ENCODE measurements around the gene KIF22. TPM values are rescaled to one million over a fixed set of nuclear protein-coding genes. Genes with fewer than 3 reads are reported as not detected.

KIF22 gene
- total RNA-seq, 1 experiment from 2014 or later = 137 TPM

DNA sequence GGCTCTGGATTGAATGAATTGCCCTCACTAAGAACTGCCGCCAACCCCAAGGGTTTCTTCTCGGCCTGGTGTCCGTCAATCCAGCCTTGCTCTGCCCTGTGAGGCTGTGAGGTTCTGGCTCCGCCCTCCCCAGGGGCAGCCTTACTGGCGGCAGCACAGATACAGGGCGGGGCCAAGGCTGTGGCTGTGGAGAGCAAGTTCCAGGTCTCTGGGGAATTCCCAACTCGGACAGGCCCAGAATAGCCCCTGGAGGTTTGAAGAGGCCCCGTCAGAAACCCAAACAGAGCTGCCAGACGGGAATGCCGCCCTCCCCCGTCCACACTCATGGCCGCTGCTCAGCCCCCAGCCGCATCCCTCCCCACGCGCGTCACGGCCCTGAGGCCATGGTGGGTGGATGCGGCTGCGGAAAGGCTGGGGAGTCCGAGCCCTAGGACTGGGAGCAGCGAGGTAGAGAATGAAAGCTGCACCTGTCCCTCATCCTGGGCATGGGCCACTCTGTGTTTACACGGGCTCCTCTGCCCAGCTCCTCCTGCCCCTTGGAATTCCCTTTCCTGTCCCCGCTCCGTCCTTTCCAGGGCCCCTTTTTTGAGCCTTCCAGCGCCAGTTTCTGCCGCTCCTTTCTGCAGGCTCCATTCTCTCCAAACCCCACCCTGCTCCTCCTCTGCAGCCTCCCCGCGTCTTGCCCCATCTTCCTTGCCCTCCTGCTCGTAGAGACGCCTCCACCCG lies 20.8 kb downstream of the KIF22 start:
- Histone ChIP-seq H3K4me3 (peak overlapping the region; percentile 40), H3K4me1 (replicated peaks) (peaks cover 61% of the 10 kb centered on the region), H3K9me3 (replicated peaks) (no peaks in the 10 kb centered on the region), H3K27me3 (replicated peaks) (no peaks in the 10 kb centered on the region), H3K27ac (peak overlapping the region; percentile 50), H3K36me3 (peaks cover 41% of the 10 kb centered on the region)
- peak; percentile 93 to 99 for DNase-seq (ENCODE audit: low read depth in 1 of 2, low spot score in 2 of 2)

DNA sequence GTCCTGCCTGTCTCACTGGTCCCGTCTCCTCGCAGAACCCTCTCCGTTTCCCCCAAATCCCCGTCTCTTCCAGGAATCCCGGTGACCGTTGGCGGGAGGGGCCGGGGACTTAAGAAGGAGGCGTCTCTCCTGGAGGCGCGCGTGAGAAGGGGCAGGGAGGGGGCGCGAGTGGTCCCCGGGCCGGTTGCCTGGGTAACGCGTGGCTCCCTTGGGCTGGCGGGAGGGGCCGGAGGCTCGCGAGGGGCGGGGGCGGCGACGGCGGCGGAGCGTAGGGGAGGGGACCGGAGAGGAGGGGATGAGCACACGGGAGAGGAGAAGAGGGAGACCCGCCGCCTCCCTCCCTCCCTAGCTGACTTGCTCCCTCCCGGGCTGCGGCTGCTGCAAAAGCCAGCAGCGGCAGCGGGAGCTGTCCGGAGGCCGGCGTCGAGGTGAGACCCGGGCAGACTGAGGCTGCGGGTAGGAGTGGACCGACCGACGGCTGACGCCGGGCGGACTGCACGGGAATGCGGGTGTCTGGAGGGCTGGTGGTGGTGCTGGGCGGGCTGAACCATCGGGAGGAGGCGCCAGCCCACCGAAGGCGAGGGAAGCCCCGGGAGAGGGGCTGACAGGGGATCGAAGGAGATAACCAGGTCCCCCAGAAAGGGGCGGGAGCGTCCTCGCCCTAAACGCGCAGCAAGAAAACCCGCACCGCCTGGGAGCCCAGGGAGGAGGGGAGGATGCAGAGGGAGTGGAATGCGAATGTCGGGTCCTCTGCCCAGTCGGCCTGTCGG lies 21.5 kb downstream of the KIF22 start, which contains the start of gene PRRT2:
Gene PRRT2, plus strand, starts transcription at position 298 of the 770 bp plus-strand sequence. CDS start 862 bp downstream, outside the sequence.
- peaks cover 43% of the 10 kb centered on the region for H3K36me3 ChIP-seq
- peak in 1 of 2 experiments; percentile 71 for DNase-seq (ENCODE audit: low read depth in 1 of 2, low spot score in 2 of 2)
- H3K4me1 ChIP-seq (replicated peaks) = peaks cover 68% of the 10 kb centered on the region
- peak within 1 kb of the TSS; percentile 40 for H3K4me3 ChIP-seq
- peak within 1 kb of the TSS; percentile 50 for H3K27ac ChIP-seq
- H3K9me3 ChIP-seq (replicated peaks) = no peaks in the 10 kb centered on the region
- no peaks in the 10 kb centered on the region for H3K27me3 ChIP-seq (replicated peaks)

- H3K4me3 ChIP-seq = peak overlapping the region; percentile 40
- DNase-seq (ENCODE audit: low read depth in 1 of 2, low spot score in 2 of 2) = no peak
- H3K36me3 ChIP-seq = peaks cover 36% of the 10 kb centered on the region
- no peak overlapping the region for H3K27ac ChIP-seq
- H3K9me3 ChIP-seq (replicated peaks) = no peaks in the 10 kb centered on the region
- H3K4me1 ChIP-seq (replicated peaks) = peaks cover 69% of the 10 kb centered on the region
- H3K27me3 ChIP-seq (replicated peaks) = no peaks in the 10 kb centered on the region
Observed at GRCh38 chr16:29812754-29813643, 22.4 kb downstream of the KIF22 start.

- Histone ChIP-seq H3K27ac (no peak overlapping the region), H3K9me3 (replicated peaks) (no peaks in the 10 kb centered on the region), H3K36me3 (peaks cover 35% of the 10 kb centered on the region), H3K27me3 (replicated peaks) (no peaks in the 10 kb centered on the region), H3K4me3 (no peak overlapping the region), H3K4me1 (replicated peaks) (peaks cover 64% of the 10 kb centered on the region)
- no peak for DNase-seq (ENCODE audit: low read depth in 1 of 2, low spot score in 2 of 2)
Observed at GRCh38 chr16:29813644-29814562, 23.4 kb downstream of the KIF22 start.

DNA sequence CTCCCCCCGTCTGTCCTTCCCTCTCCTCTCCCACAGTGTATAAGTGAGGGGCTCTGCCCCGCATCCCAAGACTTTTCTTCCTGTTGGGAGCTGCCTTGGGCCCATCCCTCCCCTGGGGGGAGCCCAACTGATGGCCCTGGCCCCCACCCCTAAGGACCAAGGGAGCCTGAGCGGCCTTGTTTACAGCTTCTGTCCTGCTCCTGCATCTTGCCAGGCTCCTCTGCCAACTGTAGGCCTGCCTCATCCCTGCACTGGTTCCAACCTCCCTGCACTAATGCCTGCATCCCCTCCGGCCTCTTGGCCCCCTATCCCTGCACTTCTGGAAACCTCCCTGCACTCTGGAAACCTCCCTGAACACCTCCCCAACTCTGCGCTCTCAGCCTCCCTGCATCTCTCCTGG lies 24.0 kb downstream of the KIF22 start:
- no peaks in the 10 kb centered on the region for H3K9me3 ChIP-seq (replicated peaks)
- no peak for DNase-seq (ENCODE audit: low read depth in 1 of 2, low spot score in 2 of 2)
- H3K36me3 ChIP-seq = peaks cover 35% of the 10 kb centered on the region
- H3K27ac ChIP-seq = no peak overlapping the region
- no peak overlapping the region for H3K4me3 ChIP-seq
- H3K27me3 ChIP-seq (replicated peaks) = no peaks in the 10 kb centered on the region
- H3K4me1 ChIP-seq (replicated peaks) = peaks cover 60% of the 10 kb centered on the region

- no peak for DNase-seq (ENCODE audit: low read depth in 1 of 2, low spot score in 2 of 2)
- Histone ChIP-seq H3K27ac (no peak overlapping the region), H3K4me3 (no peak overlapping the region; the same call in 1 of the 2 replicates), H3K36me3 (peaks cover 36% of the 10 kb centered on the region), H3K27me3 (replicated peaks) (no peaks in the 10 kb centered on the region), H3K4me1 (replicated peaks) (peaks cover 62% of the 10 kb centered on the region), H3K9me3 (replicated peaks) (no peaks in the 10 kb centered on the region)
Observed at GRCh38 chr16:29815032-29815721, 24.6 kb downstream of the KIF22 start.

DNA sequence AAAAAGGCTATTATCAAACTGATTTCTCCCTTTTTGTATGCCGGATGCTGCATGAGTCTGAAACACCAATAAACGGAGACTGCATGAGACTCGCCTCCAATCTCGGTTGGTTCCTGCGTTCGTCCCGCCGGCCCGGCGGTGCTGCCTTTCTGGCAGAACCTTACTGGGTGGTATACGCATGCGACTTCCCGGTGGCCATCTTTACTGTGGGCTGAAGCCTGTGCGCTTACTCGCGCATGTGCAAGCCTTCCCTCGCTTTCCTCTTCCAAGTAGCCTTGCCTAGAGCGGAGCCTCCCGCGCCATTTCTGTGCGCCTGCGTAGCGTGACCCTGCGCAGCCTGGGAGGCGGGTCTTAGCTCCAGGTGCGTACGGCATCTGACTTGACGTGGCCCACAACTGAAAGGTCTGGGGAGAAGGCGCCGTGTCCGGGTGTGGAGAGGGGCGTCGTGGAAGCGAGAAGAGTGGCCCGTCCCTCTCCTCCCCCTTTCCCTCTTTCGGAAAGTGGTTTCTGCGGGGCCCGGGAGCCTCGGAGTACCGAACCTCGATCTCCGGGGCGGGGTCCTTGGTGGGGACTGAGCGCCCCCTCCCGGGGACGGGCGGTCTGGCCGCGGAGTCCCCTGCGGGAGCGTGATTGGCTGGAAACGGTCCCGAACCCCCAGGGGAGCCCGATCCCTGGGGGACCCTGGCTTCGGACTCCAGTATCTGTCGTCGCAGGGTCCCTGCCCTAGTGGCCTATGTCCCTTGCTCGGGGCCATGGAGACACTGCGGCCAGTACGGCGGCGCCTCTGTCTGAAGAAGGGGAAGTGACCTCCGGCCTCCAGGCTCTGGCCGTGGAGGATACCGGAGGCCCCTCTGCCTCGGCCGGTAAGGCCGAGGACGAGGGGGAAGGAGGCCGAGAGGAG lies 25.5 kb downstream of the KIF22 start, which contains the start of gene PAGR1:
Gene PAGR1, plus strand, starts transcription at position 360 of the 901 bp plus-strand sequence. Its CDS starts 374 bp downstream, at position 734.
- H3K4me3 ChIP-seq = peak within 1 kb of the TSS; percentile 67
- H3K36me3 ChIP-seq = peaks cover 37% of the 10 kb centered on the region
- H3K27me3 ChIP-seq (replicated peaks) = no peaks in the 10 kb centered on the region
- H3K4me1 ChIP-seq (replicated peaks) = peaks cover 61% of the 10 kb centered on the region
- DNase-seq (ENCODE audit: low read depth in 1 of 2, low spot score in 2 of 2) = peak; percentile 99
- H3K27ac ChIP-seq = peak within 1 kb of the TSS; percentile 50
- no peaks in the 10 kb centered on the region for H3K9me3 ChIP-seq (replicated peaks)

- peak; percentile 53 to 72 for DNase-seq (ENCODE audit: low read depth in 1 of 2, low spot score in 2 of 2)
- H3K36me3 ChIP-seq = peaks cover 37% of the 10 kb centered on the region
- no peaks in the 10 kb centered on the region for H3K27me3 ChIP-seq (replicated peaks)
- peak overlapping the region; percentile 67 for H3K4me3 ChIP-seq
- H3K27ac ChIP-seq = peak overlapping the region; percentile 50
- no peaks in the 10 kb centered on the region for H3K9me3 ChIP-seq (replicated peaks)
- H3K4me1 ChIP-seq (replicated peaks) = peaks cover 62% of the 10 kb centered on the region
Observed at GRCh38 chr16:29816694-29817441, 26.3 kb downstream of the KIF22 start.

- no peak overlapping the region for H3K4me3 ChIP-seq
- no peak overlapping the region for H3K27ac ChIP-seq
- H3K36me3 ChIP-seq = peaks cover 37% of the 10 kb centered on the region
- no peak for DNase-seq (ENCODE audit: low read depth in 1 of 2, low spot score in 2 of 2)
- no peaks in the 10 kb centered on the region for H3K27me3 ChIP-seq (replicated peaks)
- peaks cover 61% of the 10 kb centered on the region for H3K4me1 ChIP-seq (replicated peaks)
- H3K9me3 ChIP-seq (replicated peaks) = no peaks in the 10 kb centered on the region
Observed at GRCh38 chr16:29818082-29818481, 27.5 kb downstream of the KIF22 start.

- Histone ChIP-seq H3K9me3 (replicated peaks) (no peaks in the 10 kb centered on the region), H3K4me3 (no peak overlapping the region), H3K36me3 (peaks cover 37% of the 10 kb centered on the region), H3K27me3 (replicated peaks) (no peaks in the 10 kb centered on the region), H3K27ac (no peak overlapping the region), H3K4me1 (replicated peaks) (peaks cover 75% of the 10 kb centered on the region)
- DNase-seq (ENCODE audit: low read depth in 1 of 2, low spot score in 2 of 2) = no peak
Observed at GRCh38 chr16:29819506-29819905, 29.0 kb downstream of the KIF22 start.

DNA sequence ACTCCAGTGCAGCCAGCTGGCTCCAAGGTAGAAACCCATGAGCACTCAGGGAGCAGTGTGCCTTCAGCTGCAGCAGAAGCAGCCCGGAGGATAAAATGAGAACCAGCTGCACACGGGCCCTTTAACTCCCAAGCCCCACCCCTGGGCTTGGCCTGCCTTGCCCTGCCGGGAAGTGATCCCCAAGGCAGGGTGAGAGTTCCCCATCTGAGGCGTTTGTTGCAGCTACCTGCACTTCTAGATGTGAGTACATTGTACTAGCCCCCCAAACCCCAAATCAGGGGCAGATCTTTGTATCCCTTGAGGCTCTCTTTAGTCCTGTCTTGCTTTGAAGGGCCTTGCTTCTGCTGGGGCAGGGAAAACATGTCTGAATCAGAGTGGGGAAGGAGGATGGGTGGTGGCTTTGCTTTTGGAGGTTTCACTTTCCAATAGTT lies 29.7 kb downstream of the KIF22 start, which contains the start of gene MVP:
Gene MVP, plus strand, starts transcription at position 192 of the 431 bp plus-strand sequence. CDS start 10,088 bp downstream, outside the sequence.
- H3K4me3 ChIP-seq = peak within 1 kb of the TSS; percentile 46
- H3K4me1 ChIP-seq (replicated peaks) = peaks cover 79% of the 10 kb centered on the region
- H3K36me3 ChIP-seq = peaks cover 37% of the 10 kb centered on the region
- peak within 1 kb of the TSS; percentile 67 for H3K27ac ChIP-seq
- no peaks in the 10 kb centered on the region for H3K9me3 ChIP-seq (replicated peaks)
- H3K27me3 ChIP-seq (replicated peaks) = no peaks in the 10 kb centered on the region
- DNase-seq (ENCODE audit: low read depth in 1 of 2, low spot score in 2 of 2) = peak; percentile 52 to 58
